Parathyroid adenoma (tissue), 2 donors: ENCODE measurements around the gene ARHGAP5.
A peak's percentile ranks its signal among the peaks of the same experiment; 100 is the strongest.

Source experiments
- H2AFZ ChIP-seq: fragments of 300-600 bp; sonication (generic); one replicate; pipeline ENCODE4 v1.7.0; 2017; ENCODE audit warnings: antibody characterized with exemption, mild to moderate bottlenecking
- H3K27ac ChIP-seq: fragments of 300-600 bp; sonication (generic); one replicate; pipeline ENCODE4 v1.7.0; 2017
- H3K27me3 ChIP-seq: fragments of 300-600 bp; sonication (generic); one replicate; pipeline ENCODE4 v1.7.0; 2017; ENCODE audit warnings: low read length; ENCODE audit not compliant: control insufficient read depth, insufficient read depth
- H3K36me3 ChIP-seq: fragments of 300-600 bp; sonication (generic); one replicate; pipeline ENCODE4 v1.7.0; 2017; ENCODE audit warnings: low read length; ENCODE audit not compliant: control insufficient read depth, insufficient read depth
- H3K4me1 ChIP-seq: fragments of 300-600 bp; sonication (generic); one replicate; pipeline ENCODE4 v1.7.0; 2017; ENCODE audit warnings: control low read depth
- H3K4me2 ChIP-seq: fragments of 300-600 bp; sonication (generic); one replicate; pipeline ENCODE4 v1.7.0; 2017; ENCODE audit warnings: low read length
- H3K4me3 ChIP-seq: fragments of 300-600 bp; sonication (generic); one replicate; pipeline ENCODE4 v1.7.0; 2017; ENCODE audit warnings: low read depth, low read length
- H3K79me2 ChIP-seq: fragments of 300-600 bp; sonication (generic); one replicate; pipeline ENCODE4 v1.7.0; 2017; ENCODE audit warnings: control low read depth
- H3K9ac ChIP-seq: fragments of 300-600 bp; sonication (generic); one replicate; pipeline ENCODE4 v1.7.0; 2017; ENCODE audit warnings: mild to moderate bottlenecking
- H3K9me3 ChIP-seq: fragments of 300-600 bp; sonication (generic); one replicate; pipeline ENCODE4 v1.7.0; 2017; ENCODE audit warnings: low read length; ENCODE audit not compliant: control insufficient read depth
- TF ChIP-seq, protein P1 (sequence below): fragments of 300-600 bp; sonication (generic); IDR thresholded peaks from one replicate; pipeline ENCODE4 v1.7.0; 2017; ENCODE audit warnings: antibody characterized with exemption, mild to moderate bottlenecking
- donor health status: primary hyperparathyroidism.

ARHGAP5 gene

DNA sequence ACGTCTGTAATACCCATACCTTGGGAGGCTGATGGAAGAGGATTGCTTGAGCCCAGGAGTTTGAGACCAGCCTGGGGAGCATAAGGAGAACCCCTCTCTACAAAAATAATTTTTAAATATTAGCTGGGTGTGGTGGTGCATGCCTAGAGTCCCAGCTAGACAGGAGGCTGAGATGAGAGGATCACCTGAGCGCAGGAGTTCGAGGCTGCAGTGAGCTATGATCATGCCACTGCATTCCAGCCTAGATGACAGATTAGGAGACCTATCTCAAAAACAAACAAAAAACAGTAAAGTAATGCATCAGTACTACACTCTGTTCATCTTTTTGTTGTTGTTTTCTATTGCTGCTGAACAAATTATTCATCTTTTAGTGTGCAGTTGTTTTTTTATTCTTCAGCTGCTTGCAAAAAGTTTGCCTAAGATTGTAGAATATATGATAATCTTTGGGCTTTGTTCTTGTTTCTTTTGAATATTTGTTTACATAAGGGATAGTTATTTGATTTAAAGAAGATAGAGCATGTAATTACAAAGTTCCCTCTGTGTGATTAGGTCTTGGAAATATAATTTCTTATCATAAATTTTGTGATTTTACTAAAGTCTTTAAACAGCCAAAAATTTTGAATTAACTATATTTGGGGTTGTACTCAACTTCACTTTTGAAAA lies 8.2 kb downstream of the ARHGAP5 start:
- Histone ChIP-seq H3K27ac (no peak overlapping the region), H3K4me1 (peaks cover 3% of the 10 kb centered on the region), H3K27me3 (no peaks in the 10 kb centered on the region), H3K9ac (no peak overlapping the region), H2AFZ (no peak overlapping the region), H3K4me2 (no peak overlapping the region), H3K9me3 (no peaks in the 10 kb centered on the region), H3K79me2 (peaks cover 39% of the 10 kb centered on the region), H3K4me3 (no peak overlapping the region), H3K36me3 (no peaks in the 10 kb centered on the region)
- TF ChIP-seq, protein P1, sequence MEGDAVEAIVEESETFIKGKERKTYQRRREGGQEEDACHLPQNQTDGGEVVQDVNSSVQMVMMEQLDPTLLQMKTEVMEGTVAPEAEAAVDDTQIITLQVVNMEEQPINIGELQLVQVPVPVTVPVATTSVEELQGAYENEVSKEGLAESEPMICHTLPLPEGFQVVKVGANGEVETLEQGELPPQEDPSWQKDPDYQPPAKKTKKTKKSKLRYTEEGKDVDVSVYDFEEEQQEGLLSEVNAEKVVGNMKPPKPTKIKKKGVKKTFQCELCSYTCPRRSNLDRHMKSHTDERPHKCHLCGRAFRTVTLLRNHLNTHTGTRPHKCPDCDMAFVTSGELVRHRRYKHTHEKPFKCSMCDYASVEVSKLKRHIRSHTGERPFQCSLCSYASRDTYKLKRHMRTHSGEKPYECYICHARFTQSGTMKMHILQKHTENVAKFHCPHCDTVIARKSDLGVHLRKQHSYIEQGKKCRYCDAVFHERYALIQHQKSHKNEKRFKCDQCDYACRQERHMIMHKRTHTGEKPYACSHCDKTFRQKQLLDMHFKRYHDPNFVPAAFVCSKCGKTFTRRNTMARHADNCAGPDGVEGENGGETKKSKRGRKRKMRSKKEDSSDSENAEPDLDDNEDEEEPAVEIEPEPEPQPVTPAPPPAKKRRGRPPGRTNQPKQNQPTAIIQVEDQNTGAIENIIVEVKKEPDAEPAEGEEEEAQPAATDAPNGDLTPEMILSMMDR, result no peak

- TF ChIP-seq, protein P1, result no peak
- Histone ChIP-seq H3K27ac (no peak overlapping the region), H3K4me1 (peaks cover 3% of the 10 kb centered on the region)
Observed at GRCh38 chr14:32085845-32086383, 8.8 kb downstream of the ARHGAP5 start.

DNA sequence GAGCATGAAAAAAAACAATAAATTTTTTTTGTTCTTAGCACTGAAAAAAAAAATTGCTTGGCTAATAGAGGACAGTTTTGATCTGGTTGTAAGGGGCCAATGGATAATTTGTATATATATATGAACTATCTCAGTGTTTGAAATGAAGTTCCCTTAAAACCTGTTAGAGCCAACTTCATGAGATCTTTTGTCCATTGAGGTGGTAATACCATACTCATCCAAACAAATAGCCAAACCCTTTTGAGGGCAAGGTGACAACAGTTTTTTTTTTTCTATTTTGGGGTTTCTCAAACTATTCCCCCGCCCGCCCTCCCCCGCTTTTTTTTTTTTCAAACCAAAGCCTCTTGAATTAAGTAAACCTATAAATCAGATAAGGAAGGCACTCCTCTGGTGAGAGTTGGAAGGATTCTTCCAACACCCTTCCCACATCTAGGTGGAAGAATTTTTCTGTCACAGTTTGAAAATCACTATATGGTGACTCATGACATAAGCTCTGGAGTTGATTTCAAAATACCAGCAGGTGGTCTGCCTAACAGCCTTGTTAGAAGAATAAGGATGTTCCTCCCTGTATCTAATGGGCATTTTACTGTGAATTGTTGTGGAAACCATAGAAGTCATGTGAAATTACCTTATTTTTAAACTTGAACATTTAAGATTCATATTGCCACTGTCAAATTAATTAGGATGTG lies 10.2 kb downstream of the ARHGAP5 start:
- no peak overlapping the region for H3K4me3 ChIP-seq
- peaks cover 25% of the 10 kb centered on the region for H3K79me2 ChIP-seq
- H3K27ac ChIP-seq, result no peak overlapping the region
- H3K36me3 ChIP-seq, result no peaks in the 10 kb centered on the region
- no peaks in the 10 kb centered on the region for H3K27me3 ChIP-seq
- H3K9ac ChIP-seq, result no peak overlapping the region
- TF ChIP-seq, protein P1, result no peak
- peak overlapping the region; percentile 18 for H3K4me2 ChIP-seq
- H3K4me1 ChIP-seq, result peaks cover 3% of the 10 kb centered on the region
- no peaks in the 10 kb centered on the region for H3K9me3 ChIP-seq
- no peak overlapping the region for H2AFZ ChIP-seq

More at GRCh38 chr14:32085845-32086383, 8.8 kb downstream of the ARHGAP5 start:
- Histone ChIP-seq H3K9ac (no peak overlapping the region), H3K9me3 (no peaks in the 10 kb centered on the region), H3K36me3 (no peaks in the 10 kb centered on the region), H2AFZ (no peak overlapping the region), H3K79me2 (peaks cover 33% of the 10 kb centered on the region), H3K27me3 (no peaks in the 10 kb centered on the region), H3K4me2 (no peak overlapping the region), H3K4me3 (no peak overlapping the region)

- Histone ChIP-seq H3K9me3 (no peaks in the 10 kb centered on the region), H3K9ac (no peak overlapping the region), H3K79me2 (peaks cover 25% of the 10 kb centered on the region), H3K36me3 (no peaks in the 10 kb centered on the region), H3K27ac (no peak overlapping the region), H3K4me1 (peaks cover 3% of the 10 kb centered on the region), H3K27me3 (no peaks in the 10 kb centered on the region), H3K4me3 (no peak overlapping the region), H3K4me2 (no peak overlapping the region), H2AFZ (no peak overlapping the region)
- TF ChIP-seq, protein P1, result no peak
Observed at GRCh38 chr14:32087907-32088306, 10.8 kb downstream of the ARHGAP5 start.
